Esophagus squamous epithelium (tissue), 5 donors: ENCODE data around the gene RNF150. TPM values are rescaled to one million over a fixed set of nuclear protein-coding genes. Genes with fewer than 3 reads are reported as not detected.

Source experiments
- DNase-seq: peaks from one replicate; lab custom pipeline; 2025; lab: John Stamatoyannopoulos, UW
- H3K27ac ChIP-seq, 4 donors: fragments of 200-600 bp; sonication (generic); one replicate each; pipeline ENCODE4 v1.5.1; 2016 to 2019; ENCODE audit warnings: mild to moderate bottlenecking in 1 of 4
- H3K27me3 ChIP-seq, 4 donors: fragments of 200-600 bp; sonication (generic); 1 replicate in 3 of 4; 2 replicates in 1 of 4; pipeline versions ENCODE4 v1.5.1 to v1.6.0; 2017 to 2021; ENCODE audit warnings: antibody characterized with exemption in 1 of 4
- H3K36me3 ChIP-seq, 3 donors: fragments of 200-600 bp; sonication (generic); one replicate each; pipeline ENCODE4 v1.5.1; 2016 to 2019
- H3K4me1 ChIP-seq, 3 donors: fragments of 200-600 bp; sonication (generic); one replicate each; pipeline ENCODE4 v1.5.1; 2017 to 2019
- H3K4me3 ChIP-seq, 4 donors: fragments of 200-600 bp; sonication (generic); 1 replicate in 3 of 4; 2 replicates in 1 of 4; pipeline ENCODE4 v1.5.1; 2016 to 2019; ENCODE audit warnings: mild to moderate bottlenecking in 2 of 4, moderate library complexity in 1 of 4
- H3K9me3 ChIP-seq, 3 donors: fragments of 200-600 bp; sonication (generic); one replicate each; pipeline ENCODE4 v1.5.1; 2016 to 2019
- CTCF ChIP-seq, 6 experiments: fragments of 450-650 bp in 4 of 6; fragments of 200-600 bp in 2 of 6; sonication (generic) in 2 of 6; IDR thresholded peaks; one replicate each; pipeline ENCODE4 v1.5.1; 2016 to 2019; ENCODE audit warnings: antibody characterized with exemption in 6 of 6, mild to moderate bottlenecking in 4 of 6, moderate library complexity in 4 of 6
- POLR2A ChIP-seq, 4 donors: fragments of 450-650 bp; IDR thresholded peaks; one replicate each; pipeline ENCODE4 v1.6.1; 2017; ENCODE audit warnings: antibody characterized with exemption in 4 of 4, mild to moderate bottlenecking in 4 of 4, moderate library complexity in 3 of 4
- WGBS, 2 donors: methylation state at CpG; one replicate each; pipeline ENCODE4 v1.1.5; 2018; 5-methylcytosine and 5-hydroxymethylcytosine counted together
- intact Hi-C: fragments of 100-400 bp; cut with DNase I; formaldehyde crosslinking; loops from one replicate; pipeline ENCODE4 v1.15.0; 2022
- total RNA-seq, 4 donors: library from RNA; depleted of rRNA; stranded (reverse); fragments of >200 nt; gene quantifications; one replicate each; pipeline ENCODE4 v1.1.0, GENCODE V29; 2016
- donor health status: DM: yes; HTN: yes; CAD: no.

Gene RNF150
- total RNA-seq, 4 donors from 2014 or later, result 0.23 to 6.7 (median 4.5) TPM

- H3K27me3 ChIP-seq, result no peaks in the 10 kb centered on the region
- WGBS, 2 donors, result 65 to 75% methylated on average over 3 of the region's 3 CpGs
Observed at GRCh38 chr4:141079393-141079930, 53.8 kb downstream of the RNF150 start.

GRCh38 chr4:141078871-141079270 is 54.4 kb downstream of the RNF150 start:
- H3K4me1 ChIP-seq, result peaks cover 0 to 8% (median 2%) of the 10 kb centered on the region in 3 donors
- no peak for DNase-seq
- H3K4me3 ChIP-seq, result no peak overlapping the region
- TF ChIP-seq CTCF (IDR thresholded peaks at IDR 0.05), result no peak
- TF ChIP-seq POLR2A (IDR thresholded peaks at IDR 0.05), result no peak
- H3K27ac ChIP-seq, result no peak overlapping the region
- H3K36me3 ChIP-seq, result no peaks in the 10 kb centered on the region
- intact Hi-C loops, result no loop called here
- no peaks in the 10 kb centered on the region for H3K9me3 ChIP-seq
- H3K27me3 ChIP-seq, result no peaks in the 10 kb centered on the region

More at GRCh38 chr4:141079393-141079930, 53.8 kb downstream of the RNF150 start:
- Histone ChIP-seq H3K36me3 (no peaks in the 10 kb centered on the region), H3K9me3 (no peaks in the 10 kb centered on the region), H3K4me3 (no peak overlapping the region), H3K27ac (no peak overlapping the region), H3K4me1 (peaks cover 0 to 8% (median 2%) of the 10 kb centered on the region in 3 donors)
- TF ChIP-seq CTCF (IDR thresholded peaks at IDR 0.05) (no peak), POLR2A (IDR thresholded peaks at IDR 0.05) (no peak)
- intact Hi-C loops, result no loop called here
- DNase-seq, result no peak

- no peaks in the 10 kb centered on the region for H3K9me3 ChIP-seq
- H3K36me3 ChIP-seq, result no peaks in the 10 kb centered on the region
- H3K4me3 ChIP-seq, result no peak overlapping the region
- no peak for DNase-seq
- 43 to 78% methylated on average over 1 of the region's 1 CpG for WGBS, 2 donors
- intact Hi-C loops, result no loop called here
- H3K27me3 ChIP-seq, result no peaks in the 10 kb centered on the region
- TF ChIP-seq POLR2A (IDR thresholded peaks at IDR 0.05) (no peak), CTCF (IDR thresholded peaks at IDR 0.05) (no peak)
- peaks cover 0 to 8% (median 2%) of the 10 kb centered on the region in 3 donors for H3K4me1 ChIP-seq
- H3K27ac ChIP-seq, result no peak overlapping the region
Observed at GRCh38 chr4:141077611-141078225, 55.6 kb downstream of the RNF150 start.

- Histone ChIP-seq H3K4me1 (peaks cover 0 to 3% (median 0%) of the 10 kb centered on the region in 3 donors), H3K4me3 (no peak overlapping the region), H3K36me3 (no peaks in the 10 kb centered on the region), H3K27ac (no peak overlapping the region), H3K27me3 (no peaks in the 10 kb centered on the region), H3K9me3 (no peaks in the 10 kb centered on the region)
- intact Hi-C loops, result no loop called here
- TF ChIP-seq CTCF (IDR thresholded peaks at IDR 0.05) (no peak), POLR2A (IDR thresholded peaks at IDR 0.05) (no peak)
- DNase-seq, result no peak
Observed at GRCh38 chr4:141075553-141075952, 57.7 kb downstream of the RNF150 start.

- H3K27me3 ChIP-seq, result no peaks in the 10 kb centered on the region
- DNase-seq, result no peak
- H3K4me3 ChIP-seq, result no peak overlapping the region
- H3K4me1 ChIP-seq, result peaks cover 0 to 3% (median 0%) of the 10 kb centered on the region in 3 donors
- no peaks in the 10 kb centered on the region for H3K36me3 ChIP-seq
- intact Hi-C loops, result no loop called here
- H3K27ac ChIP-seq, result no peak overlapping the region
- TF ChIP-seq POLR2A (IDR thresholded peaks at IDR 0.05), result no peak
- no peak for TF ChIP-seq CTCF (IDR thresholded peaks at IDR 0.05)
- H3K9me3 ChIP-seq, result no peaks in the 10 kb centered on the region
- 69 to 83% methylated on average over 4 of the region's 4 CpGs for WGBS, 2 donors
Observed at GRCh38 chr4:141074098-141074878, 59.0 kb downstream of the RNF150 start.
